Measurements from ENCODE around the gene TTLL5. TPM values are rescaled to one million over a fixed set of nuclear protein-coding genes. Genes with fewer than 3 reads are reported as not detected.

The TTLL5 gene
- total RNA-seq, 3 donors from 2014 or later (not counting 1 experiment from before 2014, with no cell fraction given), result 27.1 to 34.3 (median 32.5) TPM

DNA sequence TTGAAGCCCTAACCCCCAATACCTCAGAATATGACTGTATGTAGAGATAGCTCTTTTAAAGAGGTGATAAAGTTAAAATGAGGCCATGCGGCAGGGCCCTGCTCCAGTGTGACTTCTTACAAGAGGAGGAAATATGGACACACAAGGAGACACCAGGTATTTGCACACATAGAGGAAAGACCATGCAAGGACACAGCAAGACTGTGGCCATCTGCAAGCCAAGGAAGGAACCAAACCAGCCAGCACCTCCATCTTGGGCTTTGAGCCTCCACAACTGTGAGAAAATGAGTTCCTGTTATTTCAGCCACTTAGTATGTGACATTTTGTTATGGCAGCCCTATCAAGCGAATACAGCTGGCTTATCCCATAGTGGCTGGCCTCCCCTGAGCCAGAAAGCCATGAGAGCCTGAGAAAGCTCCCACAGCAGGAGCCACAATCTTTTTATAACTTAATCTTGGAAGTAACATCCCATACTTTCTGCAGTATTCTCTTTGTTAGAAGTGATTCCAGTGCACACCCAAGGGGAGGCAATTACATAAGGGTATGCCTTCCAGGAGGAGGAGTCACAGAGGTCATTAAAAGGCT, 272.8 kb downstream of the TTLL5 start:
- H3K4me3 ChIP-seq (ENCODE audit: low read length), result no peak overlapping the region
- intact Hi-C loops (cut with micrococcal nuclease), result no loop called here
- Mint-ChIP-seq H3K4me3 (no peak overlapping the region), H3K4me1 (no peaks in the 10 kb centered on the region), H3K9me3 (no peaks in the 10 kb centered on the region), H3K27ac (no peak overlapping the region), H3K27me3 (ENCODE audit: low read depth in 2 of 2) (no peaks in the 10 kb centered on the region), H3K36me3 (no peaks in the 10 kb centered on the region)
- 50% methylated on average over 2 of the region's 2 CpGs for WGBS (ENCODE audit: insufficient coverage)
- no peaks in the 10 kb centered on the region for H3K9me3 ChIP-seq (ENCODE audit: control insufficient read depth, insufficient read depth, low read length)
- DNase-seq (no peak), ATAC-seq (no peak)
- no peaks in the 10 kb centered on the region for H3K36me3 ChIP-seq (ENCODE audit: control insufficient read depth, insufficient read depth, low read length)
- H3K27me3 ChIP-seq (ENCODE audit: control insufficient read depth, insufficient read depth, low read length), result no peaks in the 10 kb centered on the region
- no peaks in the 10 kb centered on the region for H3K4me1 ChIP-seq (ENCODE audit: control insufficient read depth, insufficient read depth, low read length)
- TF ChIP-seq, protein P1, sequence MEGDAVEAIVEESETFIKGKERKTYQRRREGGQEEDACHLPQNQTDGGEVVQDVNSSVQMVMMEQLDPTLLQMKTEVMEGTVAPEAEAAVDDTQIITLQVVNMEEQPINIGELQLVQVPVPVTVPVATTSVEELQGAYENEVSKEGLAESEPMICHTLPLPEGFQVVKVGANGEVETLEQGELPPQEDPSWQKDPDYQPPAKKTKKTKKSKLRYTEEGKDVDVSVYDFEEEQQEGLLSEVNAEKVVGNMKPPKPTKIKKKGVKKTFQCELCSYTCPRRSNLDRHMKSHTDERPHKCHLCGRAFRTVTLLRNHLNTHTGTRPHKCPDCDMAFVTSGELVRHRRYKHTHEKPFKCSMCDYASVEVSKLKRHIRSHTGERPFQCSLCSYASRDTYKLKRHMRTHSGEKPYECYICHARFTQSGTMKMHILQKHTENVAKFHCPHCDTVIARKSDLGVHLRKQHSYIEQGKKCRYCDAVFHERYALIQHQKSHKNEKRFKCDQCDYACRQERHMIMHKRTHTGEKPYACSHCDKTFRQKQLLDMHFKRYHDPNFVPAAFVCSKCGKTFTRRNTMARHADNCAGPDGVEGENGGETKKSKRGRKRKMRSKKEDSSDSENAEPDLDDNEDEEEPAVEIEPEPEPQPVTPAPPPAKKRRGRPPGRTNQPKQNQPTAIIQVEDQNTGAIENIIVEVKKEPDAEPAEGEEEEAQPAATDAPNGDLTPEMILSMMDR (IDR thresholded peaks at IDR 0.05), result no peak
- H3K27ac ChIP-seq (ENCODE audit: low read length), result no peak overlapping the region

DNA sequence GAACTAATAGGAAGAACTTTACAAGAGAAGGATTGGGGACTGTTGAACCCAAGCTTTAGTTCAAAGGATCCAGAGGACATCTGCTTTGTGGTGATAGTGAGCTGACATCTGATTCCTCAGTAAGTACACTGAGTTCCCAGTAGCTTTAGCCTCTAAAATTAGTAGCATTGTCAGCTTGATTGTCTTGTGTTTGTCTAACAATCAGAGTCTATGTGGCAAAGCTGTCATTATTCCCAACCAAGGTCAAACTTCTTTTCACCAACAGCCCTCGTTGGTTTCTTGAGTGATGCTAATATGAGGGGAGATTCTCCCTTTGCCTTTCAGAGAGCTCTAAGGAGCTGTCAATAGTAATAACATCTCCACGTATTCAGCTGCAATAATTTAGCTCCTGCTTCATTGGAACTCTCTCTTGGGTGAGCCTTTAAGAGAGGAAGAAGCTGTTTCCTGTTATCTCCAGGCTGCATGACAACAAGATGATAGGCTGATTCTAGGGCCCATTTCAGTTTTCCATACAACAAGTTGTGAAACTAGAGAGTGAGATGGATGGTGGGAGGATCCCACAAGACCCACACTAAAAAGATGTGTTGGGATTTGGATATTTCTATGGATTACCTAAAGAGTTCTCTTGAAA, 274.1 kb downstream of the TTLL5 start:
- no peak overlapping the region for H3K27ac Mint-ChIP-seq
- Histone ChIP-seq H3K4me1 (ENCODE audit: control insufficient read depth, insufficient read depth, low read length) (no peaks in the 10 kb centered on the region), H3K9me3 (ENCODE audit: control insufficient read depth, insufficient read depth, low read length) (no peaks in the 10 kb centered on the region), H3K36me3 (ENCODE audit: control insufficient read depth, insufficient read depth, low read length) (no peaks in the 10 kb centered on the region), H3K27me3 (ENCODE audit: control insufficient read depth, insufficient read depth, low read length) (no peaks in the 10 kb centered on the region), H3K27ac (ENCODE audit: low read length) (no peak overlapping the region), H3K4me3 (ENCODE audit: low read length) (no peak overlapping the region)
- no peak overlapping the region for H3K4me3 Mint-ChIP-seq
- no peaks in the 10 kb centered on the region for H3K36me3 Mint-ChIP-seq
- WGBS (ENCODE audit: insufficient coverage), result 71% methylated on average over 1 of the region's 2 CpGs
- DNase-seq, result no peak
- no peaks in the 10 kb centered on the region for H3K9me3 Mint-ChIP-seq
- H3K27me3 Mint-ChIP-seq (ENCODE audit: low read depth in 2 of 2), result no peaks in the 10 kb centered on the region
- no peak for ATAC-seq
- no peaks in the 10 kb centered on the region for H3K4me1 Mint-ChIP-seq
- TF ChIP-seq, protein P1 (IDR thresholded peaks at IDR 0.05), result no peak
- intact Hi-C loops (cut with micrococcal nuclease), result no loop called here

DNA sequence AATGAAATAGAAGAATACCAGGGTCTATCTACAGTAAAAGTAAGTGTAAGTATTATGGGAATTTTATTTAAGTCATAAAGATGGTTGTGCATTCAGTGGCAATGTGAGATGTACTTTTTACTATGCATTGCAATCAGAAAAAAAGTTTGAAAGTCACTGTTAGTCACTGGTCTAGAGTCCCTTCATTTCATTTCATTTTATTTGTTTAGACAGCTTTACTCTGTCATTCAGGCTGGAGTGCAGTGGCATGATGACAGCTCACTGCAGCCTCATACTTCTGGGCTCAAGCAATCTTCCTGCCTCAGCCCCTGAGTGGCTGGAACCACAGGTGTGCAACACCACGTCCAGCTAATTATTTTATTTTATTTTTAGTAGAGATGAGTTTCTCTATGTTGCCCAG, 278.2 kb downstream of the TTLL5 start:
- intact Hi-C loops (cut with micrococcal nuclease), result no loop called here
- H3K27me3 Mint-ChIP-seq (ENCODE audit: low read depth in 2 of 2), result no peaks in the 10 kb centered on the region
- Histone ChIP-seq H3K9me3 (ENCODE audit: control insufficient read depth, insufficient read depth, low read length) (no peaks in the 10 kb centered on the region), H3K27ac (ENCODE audit: low read length) (no peak overlapping the region), H3K27me3 (ENCODE audit: control insufficient read depth, insufficient read depth, low read length) (no peaks in the 10 kb centered on the region), H3K4me1 (ENCODE audit: control insufficient read depth, insufficient read depth, low read length) (no peaks in the 10 kb centered on the region), H3K36me3 (ENCODE audit: control insufficient read depth, insufficient read depth, low read length) (no peaks in the 10 kb centered on the region), H3K4me3 (ENCODE audit: low read length) (no peak overlapping the region)
- H3K27ac Mint-ChIP-seq, result no peak overlapping the region
- no CpG with 5 or more reads among the region's 1 CpG for WGBS (ENCODE audit: insufficient coverage)
- H3K4me1 Mint-ChIP-seq, result no peaks in the 10 kb centered on the region
- ATAC-seq (no peak), DNase-seq (no peak)
- no peak overlapping the region for H3K4me3 Mint-ChIP-seq
- H3K36me3 Mint-ChIP-seq, result no peaks in the 10 kb centered on the region
- TF ChIP-seq, protein P1 (IDR thresholded peaks at IDR 0.05), result no peak
- no peaks in the 10 kb centered on the region for H3K9me3 Mint-ChIP-seq

DNA sequence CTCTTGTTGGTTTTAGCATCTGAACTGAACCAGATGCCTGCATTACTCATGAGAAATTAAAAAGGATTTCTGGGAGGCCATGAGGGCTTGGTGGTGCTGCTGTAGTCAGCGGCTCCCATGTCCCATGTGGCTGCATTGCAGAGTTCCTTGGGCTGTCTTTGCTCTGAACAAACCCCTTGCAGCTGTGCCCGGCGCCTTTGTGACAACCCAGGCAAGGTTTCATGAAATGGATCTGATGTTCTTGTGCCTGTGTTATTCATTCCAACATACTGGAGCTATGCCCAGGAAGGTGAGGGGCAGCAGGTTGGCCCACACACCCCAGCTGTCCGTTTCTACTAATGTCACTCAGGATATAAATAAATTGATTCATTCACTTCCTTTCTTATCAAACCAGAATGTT, 280.0 kb downstream of the TTLL5 start:
- Mint-ChIP-seq H3K27me3 (ENCODE audit: low read depth in 2 of 2) (no peaks in the 10 kb centered on the region), H3K27ac (no peak overlapping the region), H3K4me3 (no peak overlapping the region), H3K9me3 (no peaks in the 10 kb centered on the region), H3K36me3 (no peaks in the 10 kb centered on the region), H3K4me1 (no peaks in the 10 kb centered on the region)
- TF ChIP-seq, protein P1 (IDR thresholded peaks at IDR 0.05), result no peak
- WGBS (ENCODE audit: insufficient coverage), result 91% methylated on average over 4 of the region's 4 CpGs
- H3K27me3 ChIP-seq (ENCODE audit: control insufficient read depth, insufficient read depth, low read length), result no peaks in the 10 kb centered on the region
- H3K27ac ChIP-seq (ENCODE audit: low read length), result no peak overlapping the region
- H3K4me1 ChIP-seq (ENCODE audit: control insufficient read depth, insufficient read depth, low read length), result no peaks in the 10 kb centered on the region
- no peak overlapping the region for H3K4me3 ChIP-seq (ENCODE audit: low read length)
- ATAC-seq (no peak), DNase-seq (no peak)
- intact Hi-C loops (cut with micrococcal nuclease), result no loop called here
- no peaks in the 10 kb centered on the region for H3K9me3 ChIP-seq (ENCODE audit: control insufficient read depth, insufficient read depth, low read length)
- H3K36me3 ChIP-seq (ENCODE audit: control insufficient read depth, insufficient read depth, low read length), result no peaks in the 10 kb centered on the region

Data from natural killer cell (primary cell).